Activated CD4-positive, CD25-positive, alpha-beta regulatory T cell treated with anti-CD3 and anti-CD28 coated beads, Interleukin-2, amount 50 U/mL, for 16 hours (primary cell): Measurements from ENCODE around the gene PRELID1.
"Not testable (repeated sequence)": the region's sequence is repeated elsewhere in the genome, so short reads cannot be mapped to it uniquely, and the experiment has no call there.

Experiments
- DNase-seq: peaks from one replicate; pipeline ENCODE4 v3.0.0-alpha.2; 2020; ENCODE audit warnings: low read depth, low spot score

The PRELID1 gene, protein sequence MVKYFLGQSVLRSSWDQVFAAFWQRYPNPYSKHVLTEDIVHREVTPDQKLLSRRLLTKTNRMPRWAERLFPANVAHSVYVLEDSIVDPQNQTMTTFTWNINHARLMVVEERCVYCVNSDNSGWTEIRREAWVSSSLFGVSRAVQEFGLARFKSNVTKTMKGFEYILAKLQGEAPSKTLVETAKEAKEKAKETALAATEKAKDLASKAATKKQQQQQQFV

DNA sequence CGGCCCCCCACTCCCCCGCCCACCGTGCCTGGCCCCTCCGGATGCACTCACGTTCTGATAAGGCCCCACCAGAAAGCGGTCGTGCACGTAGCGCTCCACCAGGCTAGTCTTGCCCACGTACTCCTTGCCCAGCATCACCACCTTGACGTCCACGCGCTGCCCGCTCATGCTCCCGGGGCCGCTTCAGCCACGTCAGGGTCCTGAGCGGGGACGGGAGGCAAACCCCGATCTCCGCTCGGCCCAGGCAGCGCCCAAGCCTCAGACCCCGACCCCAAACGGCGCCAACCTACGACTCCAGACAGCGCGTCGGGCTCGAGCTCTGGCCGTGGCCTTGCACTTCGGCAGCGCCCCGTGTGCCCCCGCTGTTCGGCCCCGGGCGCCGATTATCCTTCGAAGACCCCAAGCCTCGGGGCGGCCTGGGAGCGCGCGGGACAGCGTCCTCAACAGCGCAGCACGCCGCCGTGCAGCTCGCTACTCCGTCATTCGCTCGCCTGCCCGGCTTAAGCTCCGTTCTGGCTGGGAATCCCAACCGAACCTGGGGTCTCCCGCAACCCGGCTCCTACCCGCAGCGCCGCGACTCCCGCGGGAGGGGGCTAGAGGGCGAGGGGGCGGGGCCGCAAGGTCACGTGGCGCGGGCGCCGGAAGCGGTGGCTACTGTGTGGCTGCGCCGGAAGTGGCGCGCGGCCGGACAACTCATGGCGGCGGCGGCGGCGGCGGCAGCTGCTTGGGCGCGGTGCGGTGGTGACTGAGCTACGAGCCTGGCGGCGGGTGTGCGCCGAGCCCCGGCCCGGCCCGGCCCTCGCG, at the start of gene PRELID1, which contains the start of gene RAB24:
TSS of gene PRELID1 (plus strand) at position 679 of the 804 bp plus-strand sequence. CDS start 187 bp downstream, outside the sequence.
TSS of gene RAB24 (minus strand) at position 599 of the 804 bp plus-strand sequence. CDS start at position 168, 431 bp downstream.
- peak; percentile 83 for DNase-seq

DNA sequence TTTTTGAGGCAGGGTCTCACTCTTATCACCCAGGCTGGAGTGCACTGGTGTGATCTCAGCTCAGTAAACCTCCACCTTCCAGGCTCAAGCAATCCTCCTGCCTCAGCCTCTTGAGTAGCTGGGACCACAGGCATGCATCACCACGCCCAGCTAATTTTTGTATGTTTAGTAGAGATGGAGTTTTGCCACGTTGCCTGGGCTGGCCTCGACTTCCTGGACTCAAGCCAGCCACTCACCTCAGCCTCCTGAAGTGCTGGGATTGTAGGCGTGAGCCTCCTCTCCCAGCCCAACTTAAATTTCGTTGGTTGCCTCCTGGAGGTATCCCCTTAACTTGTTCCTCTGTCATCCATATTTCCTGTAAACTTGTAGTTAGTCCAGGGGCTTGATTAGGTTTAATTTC, 47.3 kb upstream of the PRELID1 start:
- DNase-seq, result no peak

DNA sequence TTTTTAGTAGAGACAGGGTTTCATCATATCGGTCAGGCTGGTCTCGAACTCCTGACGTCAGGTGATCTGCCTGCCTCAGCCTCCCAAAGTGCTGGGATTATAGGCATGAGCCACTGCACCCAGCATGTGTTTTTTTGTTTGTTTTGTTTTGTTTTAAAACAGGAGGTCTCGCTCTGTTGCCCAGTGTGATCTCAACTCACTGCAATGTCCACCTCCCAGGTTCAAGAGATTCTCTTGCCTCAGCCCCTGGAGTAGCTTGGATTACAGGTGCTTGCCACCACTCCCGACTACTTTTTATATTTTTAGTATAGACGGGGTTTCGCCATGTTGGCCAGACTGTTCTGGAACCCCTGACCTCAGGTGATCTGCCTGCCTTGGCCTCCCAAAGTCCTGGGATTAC, 44.9 kb upstream of the PRELID1 start:
- not testable (repeated sequence) for DNase-seq

DNA sequence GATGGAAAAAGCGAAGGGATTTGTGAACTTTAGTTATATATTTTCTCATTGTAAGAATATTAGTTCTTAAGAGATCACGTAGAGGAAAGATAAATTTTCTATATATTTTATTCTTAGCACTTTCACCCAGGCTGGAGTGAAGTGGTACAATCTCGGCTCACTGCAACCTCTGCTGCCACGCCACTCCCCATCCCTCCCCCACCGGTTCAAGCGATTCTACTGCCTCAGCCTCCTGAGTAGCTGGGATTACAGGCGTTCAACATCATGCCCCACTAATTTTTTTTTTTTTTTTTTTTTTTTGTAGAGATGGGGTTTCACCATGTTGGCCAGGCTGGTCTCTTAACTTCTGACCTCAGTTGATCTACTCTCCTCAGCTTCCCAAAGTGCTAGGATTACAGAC, 42.6 kb upstream of the PRELID1 start:
- no peak for DNase-seq

DNA sequence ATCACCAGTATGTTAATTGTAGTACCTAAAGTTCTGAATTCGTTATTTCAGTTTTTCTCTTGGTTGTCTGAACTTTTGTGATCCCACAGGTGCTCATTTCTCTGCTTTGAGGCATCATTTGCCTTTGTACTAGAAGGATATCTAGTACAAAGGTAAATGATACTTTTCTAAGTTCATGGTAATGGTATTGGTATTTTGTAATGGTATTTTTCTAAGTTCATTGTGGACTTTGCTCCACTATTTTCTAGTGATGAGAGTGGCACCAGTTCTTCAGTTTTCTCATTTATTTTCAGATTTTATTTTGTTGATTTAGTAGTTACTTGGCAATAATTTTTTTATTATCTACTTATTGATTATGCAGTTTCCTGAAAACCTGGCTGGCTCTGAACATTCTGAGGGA, 42.1 kb upstream of the PRELID1 start:
- DNase-seq, result no peak

DNA sequence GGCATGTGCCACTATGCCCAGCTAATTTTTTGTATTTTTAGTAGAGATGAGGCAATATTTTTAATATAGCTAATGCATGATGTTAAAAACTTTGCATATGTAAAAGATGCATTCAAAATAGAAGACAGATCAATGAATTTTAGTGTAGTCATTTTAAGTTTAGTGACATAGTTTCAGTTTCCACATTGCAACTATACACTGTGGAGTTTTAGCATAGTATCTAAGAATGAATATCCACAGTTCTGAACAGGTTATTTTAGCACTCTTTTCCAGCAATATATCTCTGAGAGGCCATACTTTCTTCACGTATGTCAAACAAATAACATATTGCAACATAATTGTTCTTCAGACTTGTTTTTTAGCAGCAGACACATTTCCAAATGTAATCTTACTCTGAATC, 39.4 kb upstream of the PRELID1 start:
- no peak for DNase-seq

DNA sequence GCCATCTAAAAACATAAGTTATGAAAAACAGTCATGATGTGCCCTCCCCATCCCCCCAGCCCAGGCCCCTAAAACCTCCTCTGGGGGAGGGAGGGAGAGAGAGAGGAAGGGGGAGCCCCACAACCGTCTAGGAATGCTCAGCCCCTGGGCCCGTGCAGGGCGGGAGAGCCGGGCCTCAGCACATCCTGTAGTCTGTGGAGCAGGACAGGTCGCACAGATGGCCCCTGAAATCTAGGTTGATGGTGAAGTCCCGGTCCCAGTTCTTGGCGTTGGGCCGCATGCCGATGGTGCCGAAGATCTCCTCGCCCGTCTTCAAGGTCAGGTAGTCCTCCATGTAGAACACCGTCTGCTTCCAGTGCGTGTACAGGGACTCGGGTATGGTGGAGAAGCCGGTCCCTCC, 38.2 kb upstream of the PRELID1 start:
- DNase-seq, result no peak

DNA sequence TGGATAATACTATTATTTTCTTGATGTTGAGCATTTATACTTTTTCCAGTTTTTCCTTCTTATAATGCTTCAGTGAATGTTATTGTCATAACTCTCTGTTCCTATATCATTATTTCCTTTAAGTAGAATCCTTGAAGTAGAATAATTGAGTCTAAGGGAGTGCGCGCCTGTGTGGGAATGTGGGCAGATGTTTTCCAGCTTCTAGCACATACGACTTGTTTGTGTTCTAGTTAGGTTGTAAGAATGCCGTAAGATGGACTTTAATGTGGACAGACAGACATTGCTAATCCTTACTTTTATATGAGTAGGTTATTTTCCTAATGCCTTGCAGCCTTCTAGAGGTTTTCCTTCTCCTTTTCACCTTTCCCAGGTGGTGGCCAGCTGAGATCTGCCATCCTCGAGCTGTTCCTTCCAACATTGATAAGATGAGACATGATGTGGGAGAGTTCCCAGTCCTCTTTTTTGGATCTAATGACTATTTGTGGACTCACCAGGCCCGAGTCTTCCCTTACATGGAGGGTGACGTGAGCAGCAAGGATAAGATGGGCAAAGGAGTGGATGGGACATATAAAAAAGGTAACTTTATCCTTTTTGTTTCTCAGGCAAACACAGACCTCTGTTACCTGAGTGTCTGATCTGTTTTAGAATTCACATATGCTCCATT, 34.2 kb upstream of the PRELID1 start:
- no peak for DNase-seq

DNA sequence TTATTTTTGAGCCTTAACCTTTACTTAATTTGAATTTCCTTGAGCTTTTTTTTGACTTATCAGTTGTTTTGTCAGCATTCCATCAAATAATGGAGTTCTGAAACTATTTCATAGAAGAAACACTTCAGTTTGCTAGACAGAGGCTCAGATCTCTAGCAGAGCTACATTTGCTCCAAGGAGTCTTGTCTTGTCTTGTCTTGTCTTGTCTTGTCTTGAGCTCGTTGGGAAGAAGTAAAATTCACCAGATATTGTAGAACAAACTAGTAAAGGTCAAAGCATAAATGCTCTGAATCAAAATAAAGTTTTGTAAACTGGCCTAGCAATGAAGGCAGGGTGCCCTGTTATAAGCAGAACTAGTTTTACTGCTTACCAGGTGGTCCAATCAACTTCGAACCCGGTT, 33.6 kb upstream of the PRELID1 start:
- DNase-seq, result no peak

DNA sequence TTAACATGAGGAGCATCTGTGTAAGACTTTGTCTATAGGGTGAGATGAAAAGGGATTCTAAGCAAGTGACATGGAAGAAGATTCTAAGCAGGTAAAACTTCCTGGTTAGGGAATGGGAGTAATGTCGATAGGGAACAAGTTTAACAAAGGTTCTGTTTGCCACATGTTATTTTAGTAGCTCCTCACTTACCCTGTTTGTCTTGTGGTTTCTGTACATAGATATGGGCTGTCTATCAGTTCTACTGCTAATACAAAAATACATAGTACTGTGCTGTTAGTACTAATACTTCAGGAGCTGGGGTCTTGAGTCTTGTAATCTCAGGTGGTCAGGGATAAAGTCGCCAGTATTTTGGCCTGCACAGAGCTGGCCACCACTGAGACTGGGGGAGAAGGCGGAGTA, 32.9 kb upstream of the PRELID1 start:
- DNase-seq, result no peak

DNA sequence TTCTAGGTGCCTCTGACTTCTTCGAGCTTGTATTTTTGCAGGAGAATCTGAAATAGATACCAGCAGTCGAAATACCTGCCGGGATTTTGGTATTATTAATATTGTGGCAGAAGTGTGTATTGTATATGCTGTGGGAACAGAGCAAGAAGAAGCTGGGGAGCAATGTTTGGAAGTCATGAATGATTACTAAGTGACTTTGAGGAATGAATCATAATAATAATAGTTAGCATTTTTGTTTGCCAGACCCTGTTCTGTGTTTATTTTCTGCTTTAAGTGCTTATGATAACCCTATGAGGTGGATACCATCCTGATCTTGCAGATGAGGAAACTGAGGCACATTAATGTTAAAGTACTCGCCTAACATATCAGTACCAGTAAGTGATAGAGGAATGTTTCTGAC, 32.5 kb upstream of the PRELID1 start:
- DNase-seq, result no peak

DNA sequence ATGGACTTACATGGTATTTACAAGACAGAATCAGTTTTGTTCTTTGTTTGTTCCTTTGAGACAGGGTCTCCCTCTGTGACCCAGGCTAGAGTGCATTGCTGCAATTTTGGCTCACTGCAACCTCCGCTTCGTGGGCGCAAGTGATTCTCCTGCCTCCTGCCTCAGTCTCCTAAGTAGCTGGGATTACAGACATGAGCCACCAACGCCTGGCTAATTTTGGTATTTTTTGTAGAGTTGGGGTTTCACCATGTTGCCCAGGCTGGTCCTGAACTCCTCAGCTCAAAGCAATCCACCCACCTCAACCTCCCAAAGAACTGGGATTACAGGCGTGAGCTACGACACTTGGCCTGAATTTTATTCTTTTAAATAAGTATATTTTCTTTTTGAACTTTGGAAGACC, 27.7 kb upstream of the PRELID1 start:
- no peak for DNase-seq

DNA sequence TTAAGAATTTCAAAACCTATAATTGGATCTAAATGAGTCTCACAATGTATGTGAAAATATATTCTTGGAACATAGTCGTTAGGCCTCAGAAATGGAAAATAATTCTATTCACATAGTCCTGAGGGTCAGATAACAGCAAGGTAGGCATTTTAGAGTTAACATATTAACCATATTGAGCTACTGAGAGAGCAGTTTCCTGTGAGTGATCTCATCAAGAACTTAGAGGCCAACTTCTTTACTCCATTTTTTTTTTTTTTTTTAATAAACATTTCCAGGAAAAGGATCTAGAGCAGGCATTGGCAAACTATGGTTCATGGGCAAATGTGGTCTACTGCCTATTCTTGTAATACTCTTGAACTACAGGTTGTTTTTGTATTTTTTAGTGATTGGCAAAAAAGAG, 26.7 kb upstream of the PRELID1 start:
- no peak for DNase-seq

DNA sequence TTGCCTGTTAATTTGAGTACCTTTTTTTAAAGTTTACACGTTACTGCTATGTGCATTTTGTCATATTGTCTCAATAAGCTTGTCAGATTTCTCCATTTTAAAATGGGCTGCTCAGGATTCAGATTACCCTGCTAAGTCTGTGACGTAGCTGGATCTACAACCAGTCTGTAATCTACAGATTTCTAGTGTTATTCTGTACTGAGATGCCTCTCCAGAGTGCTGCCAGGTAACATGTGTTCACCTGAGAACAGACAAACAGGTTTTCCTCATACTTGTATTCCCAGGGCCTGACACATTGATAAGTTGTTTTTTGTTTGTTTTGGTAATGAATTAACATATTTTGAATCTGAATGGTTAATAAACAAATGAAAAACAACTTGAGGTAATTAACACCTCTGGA, 15.4 kb upstream of the PRELID1 start:
- DNase-seq, result no peak

DNA sequence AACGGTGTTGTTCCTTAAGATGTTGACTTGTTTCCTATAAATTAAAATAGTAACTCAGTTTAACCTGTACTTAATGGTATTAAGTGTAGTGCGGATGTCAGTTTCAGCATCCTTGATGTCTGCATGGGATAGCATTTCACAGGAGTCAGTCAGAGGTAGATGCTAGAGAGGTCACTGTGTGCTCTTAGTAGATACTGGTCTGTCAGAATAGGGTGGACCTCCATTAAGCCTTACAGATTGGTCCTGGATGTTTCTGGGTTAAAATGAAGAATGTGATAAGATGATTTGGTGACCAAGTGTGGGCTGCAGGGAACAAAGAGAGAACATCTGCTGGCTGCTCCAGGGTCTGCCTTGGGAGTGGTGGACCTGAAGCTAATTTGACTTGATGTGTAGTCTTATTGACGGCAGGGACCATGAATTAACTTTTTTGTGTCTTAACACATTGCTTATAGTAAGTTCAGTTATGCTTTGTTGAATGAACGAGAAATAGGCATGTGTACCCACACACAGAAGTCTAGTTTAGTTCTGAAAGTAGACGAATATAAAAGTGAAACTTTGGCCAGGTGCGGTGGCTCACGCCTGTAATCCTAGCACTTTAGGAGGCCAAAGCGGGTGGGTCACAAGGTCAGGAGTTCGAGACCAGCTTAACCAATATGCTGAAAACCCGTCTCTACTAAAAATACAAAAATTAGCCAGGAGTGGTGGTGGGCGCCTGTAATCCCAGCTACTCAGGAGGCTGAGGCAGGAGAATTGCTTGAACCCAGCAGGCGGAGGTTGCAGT, 12.6 kb upstream of the PRELID1 start:
- DNase-seq, result no peak

DNA sequence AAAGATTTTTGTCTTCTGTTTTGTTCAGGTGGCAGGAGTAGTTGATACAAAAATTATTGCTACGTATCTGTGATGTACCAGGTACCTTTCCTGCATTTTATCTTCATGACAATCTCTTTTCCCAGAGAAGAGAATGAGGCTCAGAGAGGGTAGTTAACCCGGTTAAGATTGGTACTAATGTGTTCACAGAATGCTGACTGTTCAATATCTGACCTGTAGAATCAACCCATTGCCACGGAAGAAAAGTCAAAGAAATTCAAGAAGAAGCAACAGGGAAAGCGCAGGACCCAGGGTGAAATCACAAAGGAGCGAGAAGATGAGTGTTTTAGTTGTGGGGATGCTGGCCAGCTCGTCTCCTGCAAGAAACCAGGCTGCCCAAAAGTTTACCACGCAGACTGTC, 11.9 kb upstream of the PRELID1 start:
- no peak for DNase-seq

DNA sequence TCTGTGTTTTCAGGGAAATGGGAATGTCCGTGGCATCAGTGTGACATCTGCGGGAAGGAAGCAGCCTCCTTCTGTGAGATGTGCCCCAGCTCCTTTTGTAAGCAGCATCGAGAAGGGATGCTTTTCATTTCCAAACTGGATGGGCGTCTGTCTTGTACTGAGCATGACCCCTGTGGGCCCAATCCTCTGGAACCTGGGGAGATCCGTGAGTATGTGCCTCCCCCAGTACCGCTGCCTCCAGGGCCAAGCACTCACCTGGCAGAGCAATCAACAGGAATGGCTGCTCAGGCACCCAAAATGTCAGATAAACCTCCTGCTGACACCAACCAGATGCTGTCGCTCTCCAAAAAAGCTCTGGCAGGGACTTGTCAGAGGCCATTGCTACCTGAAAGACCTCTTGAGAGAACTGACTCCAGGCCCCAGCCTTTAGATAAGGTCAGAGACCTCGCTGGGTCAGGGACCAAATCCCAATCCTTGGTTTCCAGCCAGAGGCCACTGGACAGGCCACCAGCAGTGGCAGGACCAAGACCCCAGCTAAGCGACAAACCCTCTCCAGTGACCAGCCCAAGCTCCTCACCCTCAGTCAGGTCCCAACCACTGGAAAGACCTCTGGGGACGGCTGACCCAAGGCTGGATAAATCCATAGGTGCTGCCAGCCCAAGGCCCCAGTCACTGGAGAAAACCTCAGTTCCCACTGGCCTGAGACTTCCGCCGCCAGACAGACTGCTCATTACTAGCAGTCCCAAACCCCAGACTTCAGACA, 9.6 kb upstream of the PRELID1 start:
- DNase-seq, result no peak

DNA sequence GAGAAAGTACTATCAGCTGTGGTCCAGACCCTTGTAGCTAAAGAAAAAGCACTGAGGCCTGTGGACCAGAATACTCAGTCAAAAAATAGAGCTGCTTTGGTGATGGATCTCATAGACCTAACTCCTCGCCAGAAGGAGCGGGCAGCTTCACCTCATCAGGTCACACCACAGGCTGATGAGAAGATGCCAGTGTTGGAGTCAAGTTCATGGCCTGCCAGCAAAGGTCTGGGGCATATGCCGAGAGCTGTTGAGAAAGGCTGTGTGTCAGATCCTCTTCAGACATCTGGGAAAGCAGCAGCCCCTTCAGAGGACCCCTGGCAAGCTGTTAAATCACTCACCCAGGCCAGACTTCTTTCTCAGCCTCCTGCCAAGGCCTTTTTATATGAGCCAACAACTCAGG, 9.0 kb upstream of the PRELID1 start:
- no peak for DNase-seq

DNA sequence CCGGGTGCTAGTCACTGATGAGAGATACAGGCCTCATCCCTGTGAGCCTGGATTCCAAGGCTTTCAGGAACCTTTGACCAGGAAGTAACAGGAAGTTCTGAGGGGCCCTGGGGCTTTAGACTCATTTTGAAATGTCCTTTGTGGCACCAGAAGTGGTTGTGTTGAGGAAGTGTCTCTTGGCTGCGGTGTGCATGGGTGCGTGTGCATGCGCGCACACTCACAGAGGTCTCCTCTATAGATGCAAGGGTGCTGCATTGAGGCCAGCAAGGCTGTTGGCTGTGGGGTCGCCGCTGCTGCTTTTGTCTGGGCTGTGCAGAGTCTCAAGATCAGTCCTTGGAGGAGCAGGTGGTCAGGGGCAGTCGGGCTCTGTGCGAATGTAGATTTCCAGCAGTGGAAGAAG, 7.7 kb upstream of the PRELID1 start:
- no peak for DNase-seq

DNA sequence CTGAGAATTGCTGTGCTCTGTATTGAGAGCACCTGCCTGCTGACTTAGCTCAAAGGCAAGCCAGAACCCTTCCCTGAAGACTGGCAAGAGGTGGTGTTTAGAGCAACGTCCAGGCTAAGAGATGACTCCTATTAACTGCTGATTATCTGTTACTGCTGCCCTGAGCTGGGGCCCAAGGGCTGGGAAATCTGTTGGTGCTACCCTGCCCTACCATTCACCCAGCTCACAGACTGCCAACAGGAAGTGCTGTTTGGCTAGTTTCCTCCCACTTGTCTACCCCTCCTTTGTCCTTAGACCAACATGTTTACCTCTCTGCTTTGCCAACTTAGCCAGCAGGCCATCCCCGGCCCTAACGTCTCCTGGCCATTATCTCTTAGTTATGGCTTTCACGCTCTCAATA, 7.0 kb upstream of the PRELID1 start:
- DNase-seq, result no peak

DNA sequence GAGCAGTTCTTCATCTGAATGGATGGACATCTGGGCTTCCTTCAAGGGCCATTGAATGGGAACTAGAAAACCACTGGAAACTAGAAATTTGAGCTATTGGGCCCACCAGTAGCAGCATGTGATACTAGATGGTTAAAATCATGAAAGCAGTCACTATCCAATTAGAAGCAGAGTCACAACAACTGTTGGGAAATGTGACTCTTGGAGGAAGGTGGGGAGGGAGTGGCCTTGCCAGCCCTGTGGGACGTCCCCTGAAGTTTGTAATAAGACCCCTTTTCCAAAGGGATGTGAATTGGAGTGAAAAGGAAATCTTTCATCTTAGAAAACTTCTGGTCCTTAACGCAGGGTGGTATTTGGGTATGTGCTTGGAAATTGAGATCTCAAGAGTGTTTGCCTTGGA, 5.7 kb upstream of the PRELID1 start:
- DNase-seq, result no peak
